Mesenchymal stem cell (in vitro differentiated cells and primary cell): Measurements from ENCODE around the gene EMP2.

Experiments
- DNase-seq: peaks from one replicate; pipeline ENCODE4 v3.0.0-alpha.2; 2013
- H2AFZ ChIP-seq: one replicate; pipeline ENCODE4 v1.6.1; 2013; ENCODE audit warnings: low read depth, mild to moderate bottlenecking, control low read depth, inconsistent platforms, low read length, moderate library complexity
- H2AK5ac ChIP-seq: 2 replicates; pipeline ENCODE4 v1.6.1; 2013; ENCODE audit warnings: low read length, moderate library complexity, mild to moderate bottlenecking, inconsistent platforms; ENCODE audit not compliant: severe bottlenecking
- H2BK120ac ChIP-seq: one replicate; pipeline ENCODE4 v1.6.1; 2013; ENCODE audit warnings: low read depth, mild to moderate bottlenecking, inconsistent platforms, low read length, moderate library complexity
- H2BK12ac ChIP-seq, 2 experiments: one replicate each; pipeline ENCODE4 v1.6.1; 2013; ENCODE audit warnings: inconsistent platforms in 2 of 2, low read length in 2 of 2, mild to moderate bottlenecking in 2 of 2, moderate library complexity in 2 of 2, control low read depth in 1 of 2
- H2BK15ac ChIP-seq: one replicate; pipeline ENCODE4 v1.6.1; 2013; ENCODE audit warnings: mild to moderate bottlenecking, low read depth, inconsistent platforms; ENCODE audit not compliant: poor library complexity, severe bottlenecking
- H2BK5ac ChIP-seq: 2 replicates; pipeline ENCODE4 v1.6.1; 2013; ENCODE audit warnings: low read depth, mild to moderate bottlenecking, low read length, control low read depth, inconsistent platforms; ENCODE audit not compliant: poor library complexity, severe bottlenecking
- H3K14ac ChIP-seq, 2 experiments: one replicate each; pipeline ENCODE4 v1.6.1; 2013; ENCODE audit warnings: inconsistent platforms in 2 of 2, low read length in 2 of 2, control low read depth in 1 of 2, mild to moderate bottlenecking in 1 of 2, moderate library complexity in 1 of 2
- H3K18ac ChIP-seq, 2 experiments: one replicate each; pipeline ENCODE4 v1.6.1; 2013; ENCODE audit warnings: inconsistent platforms in 2 of 2, low read length in 2 of 2, control low read depth in 1 of 2, low read depth in 1 of 2, mild to moderate bottlenecking in 1 of 2
- H3K23ac ChIP-seq, 2 experiments: one replicate each; pipeline ENCODE4 v1.6.1; 2013; ENCODE audit warnings: inconsistent platforms in 2 of 2, low read length in 2 of 2, mild to moderate bottlenecking in 2 of 2, moderate library complexity in 2 of 2, control low read depth in 1 of 2
- H3K27ac ChIP-seq: 2 replicates; pipeline ENCODE4 v1.5.1; 2013; ENCODE audit warnings: mild to moderate bottlenecking, moderate library complexity, low read length, control low read depth, inconsistent platforms; ENCODE audit not compliant: poor library complexity, severe bottlenecking
- H3K27me3 ChIP-seq, 2 experiments: 2 replicates each; pipeline versions ENCODE4 v1.6.1 to v1.7.0; 2013; ENCODE audit warnings: low read length in 2 of 2, mild to moderate bottlenecking in 2 of 2, moderate library complexity in 2 of 2, control low read depth in 1 of 2, inconsistent platforms in 1 of 2; ENCODE audit not compliant: control insufficient read depth in 1 of 2, insufficient read depth in 1 of 2
- H3K36me3 ChIP-seq, 2 experiments: 2 replicates each; pipeline versions ENCODE4 v1.6.1 to v1.7.0; 2013; ENCODE audit warnings: low read length in 2 of 2, control low read depth in 1 of 2, inconsistent platforms in 1 of 2, low read depth in 1 of 2, mild to moderate bottlenecking in 1 of 2; ENCODE audit not compliant: insufficient read depth in 2 of 2, control insufficient read depth in 1 of 2
- H3K4ac ChIP-seq, 2 experiments: one replicate each; pipeline ENCODE4 v1.6.1; 2013; ENCODE audit warnings: inconsistent platforms in 2 of 2, low read length in 2 of 2, mild to moderate bottlenecking in 2 of 2, moderate library complexity in 2 of 2, control low read depth in 1 of 2, low read depth in 1 of 2
- H3K4me1 ChIP-seq: 2 replicates; pipeline ENCODE4 v1.6.1; 2013; ENCODE audit warnings: low read depth, low read length, control low read depth; ENCODE audit not compliant: control insufficient read depth, insufficient read depth
- H3K4me2 ChIP-seq: 2 replicates; pipeline ENCODE4 v1.6.1; 2013; ENCODE audit warnings: low read length, mild to moderate bottlenecking, inconsistent platforms; ENCODE audit not compliant: poor library complexity, severe bottlenecking
- H3K4me3 ChIP-seq, 2 experiments: 2 replicates each; pipeline versions ENCODE4 v1.5.1 to v1.7.0; 2013; ENCODE audit warnings: low read length in 2 of 2, mild to moderate bottlenecking in 2 of 2, control low read depth in 1 of 2, low read depth in 1 of 2; ENCODE audit not compliant: insufficient read depth in 1 of 2
- H3K79me1 ChIP-seq: replicated peaks from 2 replicates; pipeline ENCODE4 v1.6.1; 2013; ENCODE audit warnings: mild to moderate bottlenecking, control low read depth, low read length, inconsistent platforms; ENCODE audit not compliant: poor library complexity, severe bottlenecking
- H3K9ac ChIP-seq: 2 replicates; pipeline ENCODE4 v1.7.0; 2013; ENCODE audit warnings: mild to moderate bottlenecking, low read length, moderate library complexity
- H3K9me3 ChIP-seq: 2 replicates; pipeline ENCODE4 v1.7.0; 2013; ENCODE audit warnings: mild to moderate bottlenecking, low read length; ENCODE audit not compliant: control insufficient read depth
- H4K8ac ChIP-seq: one replicate; pipeline ENCODE4 v1.6.1; 2013; ENCODE audit warnings: inconsistent platforms, mild to moderate bottlenecking, low read length, moderate library complexity
- H4K91ac ChIP-seq: one replicate; pipeline ENCODE4 v1.6.1; 2013; ENCODE audit warnings: mild to moderate bottlenecking, low read length, inconsistent platforms
- WGBS: methylation state at CpG from one replicate; pipeline ENCODE4 v1.1.7; 2013; ENCODE audit warnings: mixed read lengths; 5-methylcytosine and 5-hydroxymethylcytosine counted together

The EMP2 gene

GRCh38 chr16:10502776-10503175, 77.6 kb downstream of the EMP2 start:
- Histone ChIP-seq H3K4me3 (no peak overlapping the region), H2BK120ac (no peak overlapping the region), H3K18ac (no peak overlapping the region), H3K27ac (no peak overlapping the region), H2BK12ac (no peak overlapping the region), H3K79me1 (no peaks in the 10 kb centered on the region), H2AFZ (no peak overlapping the region), H3K4me1 (no peaks in the 10 kb centered on the region), H2BK15ac (no peak overlapping the region), H3K4ac (no peak overlapping the region), H4K8ac (no peak overlapping the region), H4K91ac (no peak overlapping the region), H3K4me2 (no peak overlapping the region), H3K14ac (no peak overlapping the region), H3K23ac (no peak overlapping the region), H3K9me3 (no peaks in the 10 kb centered on the region), H2AK5ac (no peak overlapping the region), H2BK5ac (no peak overlapping the region), H3K9ac (no peak overlapping the region), H3K36me3 (no peaks in the 10 kb centered on the region), H3K27me3 (no peaks in the 10 kb centered on the region)
- 89% methylated on average over 6 of the region's 6 CpGs for WGBS
- DNase-seq: no peak

DNA sequence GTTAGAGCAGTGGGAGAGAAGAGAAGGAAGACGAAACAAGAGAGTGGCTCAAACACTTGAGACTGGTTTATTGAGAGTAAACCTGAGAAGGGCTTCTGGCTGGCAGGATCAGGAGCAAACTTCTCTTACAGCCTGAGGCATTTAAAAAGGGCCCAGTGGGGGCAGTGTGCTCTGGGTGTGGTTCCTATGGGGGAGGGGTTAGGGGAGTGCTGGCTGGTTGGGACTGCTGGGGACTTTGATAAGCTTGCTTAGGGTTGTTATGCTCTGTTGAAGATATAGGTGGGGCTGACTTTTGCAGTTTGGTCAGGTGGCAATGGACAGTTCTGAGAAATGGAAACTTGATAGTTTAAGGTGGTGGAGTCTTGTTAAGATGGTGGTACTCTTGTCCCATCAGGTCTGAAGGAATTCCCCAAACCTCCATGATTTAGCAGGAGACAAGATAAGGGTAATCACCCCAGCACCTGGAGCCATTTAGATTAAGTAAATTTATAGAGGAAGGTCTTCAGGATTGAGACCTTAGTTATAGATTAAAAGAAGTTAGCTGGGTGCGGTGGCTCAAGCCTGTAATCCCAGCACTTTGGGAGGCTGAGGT, 79.3 kb downstream of the EMP2 start:
- no peak overlapping the region for H3K27ac ChIP-seq
- H3K23ac ChIP-seq: no peak overlapping the region
- H4K91ac ChIP-seq: no peak overlapping the region
- H3K79me1 ChIP-seq: no peaks in the 10 kb centered on the region
- no peaks in the 10 kb centered on the region for H3K27me3 ChIP-seq
- H3K4me2 ChIP-seq: no peak overlapping the region
- H2BK5ac ChIP-seq: no peak overlapping the region
- H3K9ac ChIP-seq: no peak overlapping the region
- no peak overlapping the region for H2AK5ac ChIP-seq
- H2BK12ac ChIP-seq: no peak overlapping the region
- H3K4ac ChIP-seq: no peak overlapping the region
- H3K4me1 ChIP-seq: no peaks in the 10 kb centered on the region
- peaks cover under 1% of the 10 kb centered on the region for H3K9me3 ChIP-seq
- no peak overlapping the region for H3K18ac ChIP-seq
- no peak overlapping the region for H2BK15ac ChIP-seq
- H2BK120ac ChIP-seq: no peak overlapping the region
- H3K4me3 ChIP-seq: no peak overlapping the region
- 85% methylated on average over 2 of the region's 2 CpGs for WGBS
- H2AFZ ChIP-seq: no peak overlapping the region
- H3K14ac ChIP-seq: no peak overlapping the region
- no peaks in the 10 kb centered on the region for H3K36me3 ChIP-seq
- no peak for DNase-seq
- no peak overlapping the region for H4K8ac ChIP-seq

DNA sequence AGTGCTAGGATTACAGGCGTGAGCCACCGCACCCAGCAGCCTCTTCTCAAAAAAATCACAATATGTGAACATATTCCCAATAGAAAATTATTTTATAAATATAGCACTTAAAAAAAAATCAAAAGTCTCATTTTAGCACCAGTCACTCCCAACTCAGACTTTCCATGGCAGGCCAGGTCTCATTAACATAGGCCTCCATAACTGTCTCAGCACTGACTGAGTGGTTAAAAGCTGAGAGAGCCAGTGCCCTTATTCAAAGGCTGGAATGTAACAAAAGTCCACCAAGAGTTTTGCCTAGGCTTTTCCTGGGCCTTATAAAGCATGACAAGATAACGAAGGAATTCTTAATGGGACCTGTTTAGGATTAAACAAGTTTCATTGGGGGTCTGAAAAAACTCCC, 79.8 kb downstream of the EMP2 start:
- no peak overlapping the region for H3K4me2 ChIP-seq
- DNase-seq: no peak

DNA sequence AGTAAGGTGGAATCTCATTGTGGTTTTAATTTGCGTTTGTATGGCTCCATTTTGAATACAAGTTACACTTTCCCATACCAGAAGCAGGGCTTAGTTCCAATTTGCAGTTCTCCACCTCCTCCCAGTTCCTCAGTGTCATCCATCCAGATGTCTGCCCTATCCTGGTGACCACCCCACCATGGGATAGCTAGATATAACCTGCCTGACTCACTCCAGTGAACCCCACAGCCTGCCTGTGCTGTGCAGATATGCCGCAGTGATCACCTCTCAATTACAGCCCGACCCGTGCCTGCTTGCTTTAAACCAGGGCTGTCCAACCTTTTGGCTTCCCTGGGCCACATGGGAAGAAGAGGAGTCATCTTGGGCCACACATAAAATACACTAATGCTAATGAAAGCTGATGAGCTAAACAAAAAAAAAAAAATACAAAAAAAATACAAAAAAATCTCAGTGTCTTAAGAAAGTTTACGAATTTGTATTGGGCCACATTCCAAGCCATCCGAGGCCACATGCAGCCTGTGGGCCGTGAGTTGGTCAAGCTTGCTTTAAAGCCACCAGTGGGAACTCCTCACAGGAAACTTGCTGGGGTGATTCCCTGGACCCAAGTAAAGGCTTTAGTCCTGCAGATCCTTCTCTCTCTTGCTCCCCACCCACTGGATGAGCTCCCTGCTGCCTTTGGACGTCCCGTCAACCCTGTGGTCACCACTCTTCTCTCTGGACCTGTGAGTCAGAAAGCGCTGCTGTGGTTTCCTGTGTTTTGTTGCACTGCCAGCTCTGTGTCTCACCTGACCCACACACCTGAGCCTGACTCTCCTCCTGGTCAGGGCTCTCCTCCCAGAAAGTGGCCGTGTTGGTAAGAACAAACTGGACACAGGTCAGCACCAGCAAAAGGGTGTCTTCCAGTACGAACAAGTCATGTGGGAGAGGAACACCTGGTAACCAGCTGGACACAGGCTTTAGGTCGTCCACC, 83.0 kb downstream of the EMP2 start:
- no peak overlapping the region for H2BK12ac ChIP-seq
- 91% methylated on average over 13 of the region's 13 CpGs for WGBS
- no peak overlapping the region for H3K23ac ChIP-seq

More for the DNA sequence above, 79.8 kb downstream of the EMP2 start:
- Histone ChIP-seq H3K27me3 (no peaks in the 10 kb centered on the region), H3K4me3 (no peak overlapping the region), H3K14ac (no peak overlapping the region), H2BK12ac (no peak overlapping the region), H3K27ac (no peak overlapping the region), H3K18ac (no peak overlapping the region), H3K4me1 (no peaks in the 10 kb centered on the region), H2BK5ac (no peak overlapping the region), H2BK15ac (no peak overlapping the region), H3K9ac (no peak overlapping the region), H3K79me1 (no peaks in the 10 kb centered on the region), H3K9me3 (peaks cover 3% of the 10 kb centered on the region), H4K8ac (no peak overlapping the region), H2AFZ (no peak overlapping the region), H4K91ac (no peak overlapping the region), H3K23ac (no peak overlapping the region), H2AK5ac (no peak overlapping the region), H3K4ac (no peak overlapping the region), H2BK120ac (no peak overlapping the region), H3K36me3 (no peaks in the 10 kb centered on the region)
- 93% methylated on average over 1 of the region's 3 CpGs for WGBS

More for the DNA sequence above, 83.0 kb downstream of the EMP2 start:
- DNase-seq: no peak
- no peak overlapping the region for H3K27ac ChIP-seq
- no peaks in the 10 kb centered on the region for H3K79me1 ChIP-seq
- no peak overlapping the region for H2BK15ac ChIP-seq
- H2AFZ ChIP-seq: no peak overlapping the region
- H4K91ac ChIP-seq: no peak overlapping the region
- no peak overlapping the region for H3K4me2 ChIP-seq
- no peak overlapping the region for H2AK5ac ChIP-seq
- no peaks in the 10 kb centered on the region for H3K4me1 ChIP-seq
- no peak overlapping the region for H3K4ac ChIP-seq
- peaks cover 15% of the 10 kb centered on the region for H3K9me3 ChIP-seq
- H3K27me3 ChIP-seq: no peaks in the 10 kb centered on the region
- H3K9ac ChIP-seq: no peak overlapping the region
- no peak overlapping the region for H3K4me3 ChIP-seq
- H2BK120ac ChIP-seq: no peak overlapping the region
- H2BK5ac ChIP-seq: no peak overlapping the region
- no peak overlapping the region for H4K8ac ChIP-seq
- no peak overlapping the region for H3K14ac ChIP-seq
- H3K36me3 ChIP-seq: no peaks in the 10 kb centered on the region
- no peak overlapping the region for H3K18ac ChIP-seq
